ENCODE measurements around the gene LRIG2.

The LRIG2 gene

GRCh38 chr1:113170519-113170918 is 97.5 kb downstream of the LRIG2 start:
- DNase-seq (ENCODE audit: low spot score), result no peak

GRCh38 chr1:113178106-113178505 is 105.1 kb downstream of the LRIG2 start:
- DNase-seq (ENCODE audit: low spot score), result no peak

GRCh38 chr1:113178522-113178921 is 105.5 kb downstream of the LRIG2 start:
- no peak for DNase-seq (ENCODE audit: low spot score)

Data from HuH-7 (cell line).